H1 (cell line): Measurements from ENCODE around the gene DYNLRB2. TPM values are rescaled to one million over a fixed set of nuclear protein-coding genes. Genes with fewer than 3 reads are reported as not detected.

Source experiments
- CHD7 ChIP-seq: fragments of 300-600 bp; sonication (generic); IDR thresholded peaks from 2 replicates; pipeline ENCODE4 v1.7.1; 2012; ENCODE audit warnings: low read length, moderate library complexity, mild to moderate bottlenecking, inconsistent platforms; ENCODE audit not compliant: insufficient replicate concordance
- polyA plus RNA-seq, 7 experiments: library from polyadenylated mRNA; depleted of rRNA in 3 of 7; stranded (reverse) in 5 of 7; unstranded in 2 of 7; fragments of >200 nt in 5 of 7; fragments of 200-250 nt in 2 of 7; gene quantifications; 1 replicate in 5 of 7; 2 replicates in 1 of 7; 4 replicates in 1 of 7; pipeline versions ENCODE4 v1.2.1 to v1.2.3, GENCODE V29; 2011 to 2013; ENCODE audit warnings: missing spikeins in 2 of 7, mixed read lengths in 2 of 7
- total RNA-seq: library from RNA; stranded (reverse); fragmentation: NEBNext Ultra II Directional; extraction: Animal tissue kit (Norgen Biotek cat#: 25700); gene quantifications from 2 replicates; pipeline ENCODE4 v1.2.1, GENCODE V29; 2021

DYNLRB2 gene
- total and polyA plus RNA-seq, 2 of the 8 experiments (the other 6 are each of a cell fraction or from before 2014, with no cell fraction given), result not detected

GRCh38 chr16:80536238-80536637 lies 4.6 kb upstream of the DYNLRB2 start (continued):
- no peak for TF ChIP-seq CHD7
